GM12874 (cell line): Measurements from ENCODE around the gene ZBTB40.

Source experiments
- TF ChIP-seq, protein P1 (sequence below): IDR thresholded peaks from 2 replicates; pipeline ENCODE4 v1.5.1; 2011; ENCODE audit warnings: low read depth, mild to moderate bottlenecking, control low read depth, low read length, moderate library complexity; ENCODE audit not compliant: insufficient read depth

Gene ZBTB40

DNA sequence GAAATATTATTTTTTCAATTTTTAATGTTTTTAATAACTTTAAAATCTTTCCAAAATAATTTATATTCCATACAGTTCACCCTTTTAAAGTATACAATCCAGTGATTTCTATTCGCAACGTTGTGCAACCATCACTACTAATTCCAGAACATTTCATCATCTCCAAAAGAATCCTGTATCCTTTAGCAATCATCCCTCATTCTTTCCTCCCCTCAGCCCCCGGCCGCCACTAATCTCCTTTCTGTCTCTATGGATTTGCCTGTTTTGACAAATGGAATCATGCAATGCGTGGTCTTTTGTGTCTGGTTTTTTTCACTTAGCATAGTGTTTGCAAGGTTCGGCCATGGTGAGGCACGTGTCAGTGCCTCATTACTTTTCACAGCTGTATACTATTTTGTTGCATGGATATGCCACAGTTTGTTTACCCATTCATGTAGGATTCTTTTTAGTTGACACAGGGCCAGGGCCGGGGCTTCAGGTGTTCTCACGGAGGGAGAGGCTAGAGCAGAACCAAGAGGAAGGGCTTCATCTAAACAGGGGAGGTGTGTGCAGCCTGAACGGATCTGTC is 40.6 kb upstream of the ZBTB40 start:
- TF ChIP-seq, protein P1, sequence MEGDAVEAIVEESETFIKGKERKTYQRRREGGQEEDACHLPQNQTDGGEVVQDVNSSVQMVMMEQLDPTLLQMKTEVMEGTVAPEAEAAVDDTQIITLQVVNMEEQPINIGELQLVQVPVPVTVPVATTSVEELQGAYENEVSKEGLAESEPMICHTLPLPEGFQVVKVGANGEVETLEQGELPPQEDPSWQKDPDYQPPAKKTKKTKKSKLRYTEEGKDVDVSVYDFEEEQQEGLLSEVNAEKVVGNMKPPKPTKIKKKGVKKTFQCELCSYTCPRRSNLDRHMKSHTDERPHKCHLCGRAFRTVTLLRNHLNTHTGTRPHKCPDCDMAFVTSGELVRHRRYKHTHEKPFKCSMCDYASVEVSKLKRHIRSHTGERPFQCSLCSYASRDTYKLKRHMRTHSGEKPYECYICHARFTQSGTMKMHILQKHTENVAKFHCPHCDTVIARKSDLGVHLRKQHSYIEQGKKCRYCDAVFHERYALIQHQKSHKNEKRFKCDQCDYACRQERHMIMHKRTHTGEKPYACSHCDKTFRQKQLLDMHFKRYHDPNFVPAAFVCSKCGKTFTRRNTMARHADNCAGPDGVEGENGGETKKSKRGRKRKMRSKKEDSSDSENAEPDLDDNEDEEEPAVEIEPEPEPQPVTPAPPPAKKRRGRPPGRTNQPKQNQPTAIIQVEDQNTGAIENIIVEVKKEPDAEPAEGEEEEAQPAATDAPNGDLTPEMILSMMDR = no peak

DNA sequence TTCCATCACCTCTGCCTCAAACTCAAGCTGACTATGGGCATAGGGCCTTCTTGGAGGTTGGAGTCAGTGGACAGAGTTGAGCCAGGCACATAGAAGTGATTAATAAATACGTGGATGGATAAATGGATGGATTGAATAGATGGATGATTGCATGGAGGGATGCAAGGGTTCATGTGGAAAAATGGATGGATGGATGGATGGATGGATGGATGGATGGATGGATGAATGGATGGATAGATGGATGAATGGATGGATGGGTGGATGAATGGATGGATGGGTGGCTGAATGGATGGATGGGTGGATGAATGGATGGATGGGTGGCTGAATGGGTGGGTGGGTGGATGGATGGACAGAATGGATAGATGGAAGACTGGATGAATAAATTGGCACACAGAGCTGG is 40.1 kb upstream of the ZBTB40 start:
- TF ChIP-seq, protein P1 = no peak

DNA sequence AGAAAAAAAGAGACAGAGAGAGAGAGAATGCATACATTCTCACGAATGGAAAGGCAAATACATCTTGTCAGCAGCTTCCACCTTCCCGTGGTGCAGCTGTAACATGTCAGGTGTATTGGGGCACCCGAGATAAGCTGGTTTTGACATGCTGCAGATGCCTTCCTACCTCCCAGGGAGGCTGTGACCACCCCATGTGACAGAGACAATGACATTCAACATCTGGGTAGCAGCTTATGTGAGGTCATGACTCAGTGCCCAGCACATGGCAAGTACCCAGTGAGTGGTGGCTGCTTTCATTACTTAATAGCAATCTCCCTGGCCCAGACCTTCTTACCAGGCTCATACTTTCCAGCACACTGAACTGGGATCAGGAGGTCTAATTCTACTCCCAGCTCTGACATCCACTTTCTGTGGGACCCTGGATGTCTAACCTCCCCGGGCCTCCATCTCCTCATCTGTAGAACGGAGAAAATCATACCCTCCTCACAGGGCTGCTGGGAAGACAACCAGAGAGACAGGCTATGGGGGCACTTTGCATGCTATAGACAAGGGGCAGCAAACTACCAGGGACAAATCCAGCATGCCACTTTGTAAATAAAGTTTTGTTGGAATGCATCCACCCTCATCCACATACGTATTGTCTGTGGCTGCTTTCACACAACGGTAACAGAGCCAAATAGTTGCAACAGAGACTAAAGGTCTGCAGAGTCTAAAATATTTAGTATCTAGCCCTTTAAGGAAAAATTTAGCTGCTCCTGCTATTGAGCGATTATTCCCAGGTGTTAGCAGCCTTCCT is 38.5 kb upstream of the ZBTB40 start:
- TF ChIP-seq, protein P1 = no peak

DNA sequence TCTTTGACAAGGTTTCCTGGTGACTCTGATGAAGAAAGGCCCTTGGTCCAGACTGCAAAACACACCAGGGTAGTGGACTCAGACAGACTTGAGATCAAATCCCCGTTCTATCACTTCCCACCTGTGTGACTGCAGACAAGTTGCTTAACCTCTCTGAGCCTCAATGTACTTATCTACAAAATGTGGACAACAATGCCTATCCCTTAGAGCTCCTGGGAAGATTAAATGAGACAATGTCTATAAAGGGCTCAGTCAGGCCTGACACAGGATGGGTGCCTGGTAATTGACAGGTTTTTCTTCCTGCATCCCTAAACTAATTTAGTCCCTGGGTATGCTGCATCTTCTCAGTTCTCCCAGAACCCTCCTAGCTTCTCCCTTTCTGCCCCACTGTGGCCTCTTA is 37.9 kb upstream of the ZBTB40 start:
- TF ChIP-seq, protein P1 = no peak

DNA sequence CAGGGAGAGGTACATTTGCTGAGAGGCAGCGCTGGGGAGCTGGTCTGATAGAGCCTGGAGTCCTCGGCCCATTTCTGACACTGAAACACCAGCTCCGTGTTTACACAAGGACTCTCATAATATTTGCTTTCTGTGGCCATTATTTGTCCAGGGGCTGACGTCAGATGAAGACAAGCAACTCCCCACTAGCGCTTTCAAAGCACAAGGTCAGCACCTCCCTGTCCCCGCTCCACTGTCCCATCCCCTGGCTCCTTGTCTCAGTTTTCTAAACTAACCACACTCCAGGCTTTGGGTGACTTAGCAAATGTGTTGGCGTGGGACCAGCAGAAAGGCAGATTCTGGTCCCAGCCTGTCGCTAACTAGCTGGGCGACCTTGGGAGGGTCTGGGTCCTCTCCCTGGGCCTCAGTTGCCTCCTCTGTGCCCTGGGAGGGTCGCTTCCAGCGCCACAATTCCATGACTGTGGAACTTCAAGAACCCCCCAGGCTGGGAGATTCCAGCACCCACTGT is 37.4 kb upstream of the ZBTB40 start:
- TF ChIP-seq, protein P1 = no peak

DNA sequence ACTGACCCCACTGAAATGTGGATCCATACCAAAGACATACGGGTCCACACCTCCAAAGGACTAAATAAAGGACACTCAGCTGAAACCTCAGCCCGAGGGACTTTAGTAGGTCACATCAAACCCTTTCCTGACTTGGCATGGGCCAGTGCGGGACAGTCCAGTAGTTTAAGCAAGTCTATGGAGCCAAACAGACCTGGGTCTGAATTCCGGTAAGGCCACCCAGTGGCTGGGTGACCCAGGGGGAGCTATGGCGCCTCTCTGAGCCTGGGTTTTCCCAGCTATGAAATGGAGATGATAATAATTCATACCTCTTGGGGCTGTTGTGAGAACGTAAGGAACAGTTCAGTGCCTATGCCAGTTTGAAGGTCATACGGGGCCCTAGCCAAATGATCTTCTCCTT is 36.2 kb upstream of the ZBTB40 start:
- TF ChIP-seq, protein P1 = no peak

DNA sequence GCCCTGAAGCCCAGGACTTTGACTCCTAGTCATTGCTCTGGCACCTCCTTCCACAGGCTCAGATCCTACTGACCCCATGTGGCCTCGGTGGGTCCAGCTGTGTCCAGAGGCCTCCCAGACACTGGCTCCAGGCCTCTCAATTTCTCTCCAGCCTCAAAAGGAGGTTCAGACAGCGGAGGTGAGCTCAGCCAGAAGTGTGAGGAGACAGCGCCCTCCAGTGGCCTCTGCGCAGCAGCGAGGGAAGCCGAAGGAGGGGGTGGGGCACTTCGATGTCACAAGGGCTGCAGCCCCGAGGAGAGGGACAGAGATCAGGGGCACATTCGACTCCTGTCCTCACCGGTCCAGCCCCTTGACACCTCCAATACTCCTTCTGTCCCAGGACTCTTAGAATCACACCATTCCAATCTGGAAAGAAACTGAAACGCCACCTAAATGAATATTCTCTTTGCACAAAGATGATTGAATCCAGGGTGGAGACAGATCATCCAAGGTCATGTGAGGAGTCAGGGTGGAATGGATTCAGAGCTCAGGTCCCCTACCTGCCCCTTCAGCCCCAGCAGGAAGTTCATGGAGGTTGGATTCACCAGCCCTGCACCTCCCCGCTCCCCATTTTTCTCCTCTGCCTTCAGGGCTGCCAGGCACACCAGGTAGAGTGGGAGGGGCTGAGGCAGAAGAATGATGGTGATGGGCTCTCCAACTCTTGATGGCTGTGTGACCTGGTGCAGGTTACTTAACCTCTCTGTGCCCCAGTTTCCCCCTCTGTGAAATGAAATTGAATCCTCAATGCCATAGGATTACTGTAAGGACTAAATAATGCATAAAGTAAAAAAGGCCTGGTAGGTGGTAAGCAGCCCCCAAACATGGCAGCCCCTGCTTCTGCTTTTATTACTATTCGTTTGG is 34.8 kb upstream of the ZBTB40 start:
- TF ChIP-seq, protein P1 = peak; percentile 95
